WTC11 (cell line): ENCODE data around the gene AGPAT3. TPM values are rescaled to one million over a fixed set of nuclear protein-coding genes. Genes with fewer than 3 reads are reported as not detected.

Source experiments
- ELF4 ChIP-seq: sonication (generic); formaldehyde crosslinking; IDR thresholded peaks from 2 replicates; pipeline ENCODE4 v1.8.1; 2022; ENCODE audit warnings: low read depth, mild to moderate bottlenecking, moderate library complexity, missing genetic modification reagents
- FOXP1 ChIP-seq: sonication (generic); formaldehyde crosslinking; IDR thresholded peaks from 2 replicates; pipeline ENCODE4 v1.8.0; 2022; ENCODE audit warnings: missing genetic modification reagents, mild to moderate bottlenecking, moderate library complexity, borderline replicate concordance
- JUN ChIP-seq: sonication (generic); formaldehyde crosslinking; IDR thresholded peaks from 2 replicates; pipeline ENCODE4 v1.8.0; 2023; ENCODE audit warnings: mild to moderate bottlenecking, missing genetic modification reagents
- TCF7 ChIP-seq: sonication (generic); formaldehyde crosslinking; IDR thresholded peaks from 2 replicates; pipeline ENCODE4 v1.8.0; 2022; ENCODE audit warnings: mild to moderate bottlenecking, low read depth, missing genetic modification reagents, moderate library complexity
- TEAD1 ChIP-seq: sonication (generic); formaldehyde crosslinking; IDR thresholded peaks from 2 replicates; pipeline ENCODE4 v1.8.0; 2022; ENCODE audit warnings: mild to moderate bottlenecking, missing genetic modification reagents
- ZNF219 ChIP-seq: sonication (generic); formaldehyde crosslinking; IDR thresholded peaks from 2 replicates; pipeline ENCODE4 v1.8.0; 2023; ENCODE audit warnings: missing genetic modification reagents, mild to moderate bottlenecking, borderline replicate concordance
- ZNF232 ChIP-seq: sonication (generic); formaldehyde crosslinking; IDR thresholded peaks from 2 replicates; pipeline ENCODE4 v1.8.0; 2022; ENCODE audit warnings: mild to moderate bottlenecking, missing genetic modification reagents
- total RNA-seq: library from RNA; stranded (reverse); gene quantifications from 3 replicates; pipeline ENCODE4 v1.2.3, GENCODE V29; 2021
- TF ChIP-seq, protein P1 (sequence below): sonication (generic); formaldehyde crosslinking; IDR thresholded peaks from 2 replicates; pipeline ENCODE4 v1.8.0; 2023; ENCODE audit warnings: missing genetic modification reagents, mild to moderate bottlenecking, borderline replicate concordance
- TF ChIP-seq, protein P2 (sequence below): sonication (generic); formaldehyde crosslinking; IDR thresholded peaks from 2 replicates; pipeline ENCODE4 v1.8.0; 2022; ENCODE audit warnings: mild to moderate bottlenecking, missing genetic modification reagents
- TF ChIP-seq, protein P3 (sequence below): sonication (generic); formaldehyde crosslinking; IDR thresholded peaks from 2 replicates; pipeline ENCODE4 v1.8.1; 2023; ENCODE audit warnings: mild to moderate bottlenecking, missing genetic modification reagents, borderline replicate concordance
- TF ChIP-seq, protein P4 (sequence below): sonication (generic); formaldehyde crosslinking; IDR thresholded peaks from 2 replicates; pipeline ENCODE4 v1.8.1; 2022; ENCODE audit warnings: low read depth, missing genetic modification reagents, borderline replicate concordance
- TF ChIP-seq, protein P5 (sequence below): fragments of 250-450 bp; sonication (Bioruptor Pico); IDR thresholded peaks from 2 replicates; pipeline ENCODE4 v1.9.0; 2021; ENCODE audit warnings: mild to moderate bottlenecking
- TF ChIP-seq, protein P6 (sequence below): fragments of 250-450 bp; sonication (Bioruptor Pico); IDR thresholded peaks from 2 replicates; pipeline ENCODE4 v1.9.0; 2021; ENCODE audit warnings: moderate library complexity, mild to moderate bottlenecking, inconsistent platforms, borderline replicate concordance
- TF ChIP-seq, protein P7 (sequence below): sonication (generic); formaldehyde crosslinking; IDR thresholded peaks from 2 replicates; pipeline ENCODE4 v1.8.1; 2022; ENCODE audit warnings: mild to moderate bottlenecking, moderate library complexity, missing genetic modification reagents
- TF ChIP-seq, protein P8 (sequence below): fragments of 200-600 bp; IDR thresholded peaks from 2 replicates; pipeline ENCODE4 v1.8.0; 2022; ENCODE audit warnings: antibody characterized with exemption
- TF ChIP-seq, protein P9 (sequence below): sonication (generic); formaldehyde crosslinking; IDR thresholded peaks from 2 replicates; pipeline ENCODE4 v1.8.1; 2022; ENCODE audit warnings: missing genetic modification reagents, borderline replicate concordance

Gene AGPAT3
- total RNA-seq, 1 experiment from 2014 or later = 5.6 TPM

DNA sequence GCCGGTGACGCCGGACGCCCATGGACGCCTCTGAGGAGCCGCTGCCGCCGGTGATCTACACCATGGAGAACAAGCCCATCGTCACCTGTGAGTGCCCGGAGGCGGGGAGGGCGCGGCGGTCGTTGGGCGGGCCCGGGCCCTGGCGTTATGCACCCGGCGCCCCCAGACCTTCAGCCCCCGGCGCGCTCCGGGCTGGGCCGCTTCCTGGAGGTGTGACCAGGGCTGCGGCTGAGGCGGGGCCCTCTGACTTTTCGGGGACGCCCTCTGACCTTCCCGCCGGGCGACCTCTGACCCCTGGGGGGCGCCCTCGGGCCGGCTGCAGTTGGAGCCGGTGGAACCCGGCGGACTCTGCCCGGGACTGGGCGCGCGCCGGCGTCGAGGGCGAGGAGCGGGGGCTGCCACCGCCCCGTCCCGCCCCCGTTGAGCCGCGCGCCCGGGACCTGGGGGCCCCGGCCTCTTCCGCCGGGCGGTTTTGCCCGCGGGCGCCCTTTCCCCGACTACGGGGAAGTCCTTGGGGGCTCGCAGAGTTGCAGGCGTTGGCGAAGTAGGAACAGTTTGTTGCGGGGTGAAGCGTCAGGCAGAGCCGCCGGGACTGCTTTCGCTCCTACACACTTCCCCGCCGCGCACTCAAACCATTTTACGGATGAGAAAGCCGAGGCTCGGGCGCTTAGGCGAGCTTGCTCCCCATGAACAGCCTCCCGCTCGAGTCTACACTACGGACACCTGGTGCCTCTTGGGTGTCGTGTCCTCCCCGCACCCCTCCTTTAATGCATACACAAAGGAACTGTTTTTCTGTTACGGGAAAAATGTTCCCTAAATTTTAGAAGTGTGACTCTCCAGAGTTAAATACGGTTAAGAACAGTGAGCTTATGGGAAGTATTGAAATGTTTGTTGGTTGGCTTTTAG, 147.7 kb downstream of the AGPAT3 start (continued):
- TF ChIP-seq, protein P1, sequence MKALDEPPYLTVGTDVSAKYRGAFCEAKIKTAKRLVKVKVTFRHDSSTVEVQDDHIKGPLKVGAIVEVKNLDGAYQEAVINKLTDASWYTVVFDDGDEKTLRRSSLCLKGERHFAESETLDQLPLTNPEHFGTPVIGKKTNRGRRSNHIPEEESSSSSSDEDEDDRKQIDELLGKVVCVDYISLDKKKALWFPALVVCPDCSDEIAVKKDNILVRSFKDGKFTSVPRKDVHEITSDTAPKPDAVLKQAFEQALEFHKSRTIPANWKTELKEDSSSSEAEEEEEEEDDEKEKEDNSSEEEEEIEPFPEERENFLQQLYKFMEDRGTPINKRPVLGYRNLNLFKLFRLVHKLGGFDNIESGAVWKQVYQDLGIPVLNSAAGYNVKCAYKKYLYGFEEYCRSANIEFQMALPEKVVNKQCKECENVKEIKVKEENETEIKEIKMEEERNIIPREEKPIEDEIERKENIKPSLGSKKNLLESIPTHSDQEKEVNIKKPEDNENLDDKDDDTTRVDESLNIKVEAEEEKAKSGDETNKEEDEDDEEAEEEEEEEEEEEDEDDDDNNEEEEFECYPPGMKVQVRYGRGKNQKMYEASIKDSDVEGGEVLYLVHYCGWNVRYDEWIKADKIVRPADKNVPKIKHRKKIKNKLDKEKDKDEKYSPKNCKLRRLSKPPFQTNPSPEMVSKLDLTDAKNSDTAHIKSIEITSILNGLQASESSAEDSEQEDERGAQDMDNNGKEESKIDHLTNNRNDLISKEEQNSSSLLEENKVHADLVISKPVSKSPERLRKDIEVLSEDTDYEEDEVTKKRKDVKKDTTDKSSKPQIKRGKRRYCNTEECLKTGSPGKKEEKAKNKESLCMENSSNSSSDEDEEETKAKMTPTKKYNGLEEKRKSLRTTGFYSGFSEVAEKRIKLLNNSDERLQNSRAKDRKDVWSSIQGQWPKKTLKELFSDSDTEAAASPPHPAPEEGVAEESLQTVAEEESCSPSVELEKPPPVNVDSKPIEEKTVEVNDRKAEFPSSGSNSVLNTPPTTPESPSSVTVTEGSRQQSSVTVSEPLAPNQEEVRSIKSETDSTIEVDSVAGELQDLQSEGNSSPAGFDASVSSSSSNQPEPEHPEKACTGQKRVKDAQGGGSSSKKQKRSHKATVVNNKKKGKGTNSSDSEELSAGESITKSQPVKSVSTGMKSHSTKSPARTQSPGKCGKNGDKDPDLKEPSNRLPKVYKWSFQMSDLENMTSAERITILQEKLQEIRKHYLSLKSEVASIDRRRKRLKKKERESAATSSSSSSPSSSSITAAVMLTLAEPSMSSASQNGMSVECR = 0 out of 2 replicates have a peak, but pooled peaks have one; percentile 43
- TF ChIP-seq FOXP1 (CRISPR knock-in tag) (no peak), ZNF232 (no peak), TEAD1 (CRISPR knock-in tag) (no peak), TCF7 (CRISPR knock-in tag) (no peak), JUN (no peak), ELF4 (no peak), ZNF219 (CRISPR knock-in tag) (no peak)
- TF ChIP-seq, protein P2, sequence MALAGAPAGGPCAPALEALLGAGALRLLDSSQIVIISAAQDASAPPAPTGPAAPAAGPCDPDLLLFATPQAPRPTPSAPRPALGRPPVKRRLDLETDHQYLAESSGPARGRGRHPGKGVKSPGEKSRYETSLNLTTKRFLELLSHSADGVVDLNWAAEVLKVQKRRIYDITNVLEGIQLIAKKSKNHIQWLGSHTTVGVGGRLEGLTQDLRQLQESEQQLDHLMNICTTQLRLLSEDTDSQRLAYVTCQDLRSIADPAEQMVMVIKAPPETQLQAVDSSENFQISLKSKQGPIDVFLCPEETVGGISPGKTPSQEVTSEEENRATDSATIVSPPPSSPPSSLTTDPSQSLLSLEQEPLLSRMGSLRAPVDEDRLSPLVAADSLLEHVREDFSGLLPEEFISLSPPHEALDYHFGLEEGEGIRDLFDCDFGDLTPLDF (CRISPR knock-in tag) = no peak
- TF ChIP-seq, protein P3, sequence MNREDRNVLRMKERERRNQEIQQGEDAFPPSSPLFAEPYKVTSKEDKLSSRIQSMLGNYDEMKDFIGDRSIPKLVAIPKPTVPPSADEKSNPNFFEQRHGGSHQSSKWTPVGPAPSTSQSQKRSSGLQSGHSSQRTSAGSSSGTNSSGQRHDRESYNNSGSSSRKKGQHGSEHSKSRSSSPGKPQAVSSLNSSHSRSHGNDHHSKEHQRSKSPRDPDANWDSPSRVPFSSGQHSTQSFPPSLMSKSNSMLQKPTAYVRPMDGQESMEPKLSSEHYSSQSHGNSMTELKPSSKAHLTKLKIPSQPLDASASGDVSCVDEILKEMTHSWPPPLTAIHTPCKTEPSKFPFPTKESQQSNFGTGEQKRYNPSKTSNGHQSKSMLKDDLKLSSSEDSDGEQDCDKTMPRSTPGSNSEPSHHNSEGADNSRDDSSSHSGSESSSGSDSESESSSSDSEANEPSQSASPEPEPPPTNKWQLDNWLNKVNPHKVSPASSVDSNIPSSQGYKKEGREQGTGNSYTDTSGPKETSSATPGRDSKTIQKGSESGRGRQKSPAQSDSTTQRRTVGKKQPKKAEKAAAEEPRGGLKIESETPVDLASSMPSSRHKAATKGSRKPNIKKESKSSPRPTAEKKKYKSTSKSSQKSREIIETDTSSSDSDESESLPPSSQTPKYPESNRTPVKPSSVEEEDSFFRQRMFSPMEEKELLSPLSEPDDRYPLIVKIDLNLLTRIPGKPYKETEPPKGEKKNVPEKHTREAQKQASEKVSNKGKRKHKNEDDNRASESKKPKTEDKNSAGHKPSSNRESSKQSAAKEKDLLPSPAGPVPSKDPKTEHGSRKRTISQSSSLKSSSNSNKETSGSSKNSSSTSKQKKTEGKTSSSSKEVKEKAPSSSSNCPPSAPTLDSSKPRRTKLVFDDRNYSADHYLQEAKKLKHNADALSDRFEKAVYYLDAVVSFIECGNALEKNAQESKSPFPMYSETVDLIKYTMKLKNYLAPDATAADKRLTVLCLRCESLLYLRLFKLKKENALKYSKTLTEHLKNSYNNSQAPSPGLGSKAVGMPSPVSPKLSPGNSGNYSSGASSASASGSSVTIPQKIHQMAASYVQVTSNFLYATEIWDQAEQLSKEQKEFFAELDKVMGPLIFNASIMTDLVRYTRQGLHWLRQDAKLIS = no peak
- TF ChIP-seq, protein P4, sequence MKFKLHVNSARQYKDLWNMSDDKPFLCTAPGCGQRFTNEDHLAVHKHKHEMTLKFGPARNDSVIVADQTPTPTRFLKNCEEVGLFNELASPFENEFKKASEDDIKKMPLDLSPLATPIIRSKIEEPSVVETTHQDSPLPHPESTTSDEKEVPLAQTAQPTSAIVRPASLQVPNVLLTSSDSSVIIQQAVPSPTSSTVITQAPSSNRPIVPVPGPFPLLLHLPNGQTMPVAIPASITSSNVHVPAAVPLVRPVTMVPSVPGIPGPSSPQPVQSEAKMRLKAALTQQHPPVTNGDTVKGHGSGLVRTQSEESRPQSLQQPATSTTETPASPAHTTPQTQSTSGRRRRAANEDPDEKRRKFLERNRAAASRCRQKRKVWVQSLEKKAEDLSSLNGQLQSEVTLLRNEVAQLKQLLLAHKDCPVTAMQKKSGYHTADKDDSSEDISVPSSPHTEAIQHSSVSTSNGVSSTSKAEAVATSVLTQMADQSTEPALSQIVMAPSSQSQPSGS = no peak
- TF ChIP-seq, protein P5, sequence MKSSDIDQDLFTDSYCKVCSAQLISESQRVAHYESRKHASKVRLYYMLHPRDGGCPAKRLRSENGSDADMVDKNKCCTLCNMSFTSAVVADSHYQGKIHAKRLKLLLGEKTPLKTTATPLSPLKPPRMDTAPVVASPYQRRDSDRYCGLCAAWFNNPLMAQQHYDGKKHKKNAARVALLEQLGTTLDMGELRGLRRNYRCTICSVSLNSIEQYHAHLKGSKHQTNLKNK (CRISPR knock-in tag) = no peak
- TF ChIP-seq, protein P6, sequence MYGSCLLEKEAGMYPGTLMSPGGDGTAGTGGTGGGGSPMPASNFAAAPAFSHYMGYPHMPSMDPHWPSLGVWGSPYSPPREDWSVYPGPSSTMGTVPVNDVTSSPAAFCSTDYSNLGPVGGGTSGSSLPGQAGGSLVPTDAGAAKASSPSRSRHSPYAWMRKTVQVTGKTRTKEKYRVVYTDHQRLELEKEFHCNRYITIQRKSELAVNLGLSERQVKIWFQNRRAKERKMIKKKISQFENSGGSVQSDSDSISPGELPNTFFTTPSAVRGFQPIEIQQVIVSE (CRISPR knock-in tag) = no peak
- TF ChIP-seq, protein P7, sequence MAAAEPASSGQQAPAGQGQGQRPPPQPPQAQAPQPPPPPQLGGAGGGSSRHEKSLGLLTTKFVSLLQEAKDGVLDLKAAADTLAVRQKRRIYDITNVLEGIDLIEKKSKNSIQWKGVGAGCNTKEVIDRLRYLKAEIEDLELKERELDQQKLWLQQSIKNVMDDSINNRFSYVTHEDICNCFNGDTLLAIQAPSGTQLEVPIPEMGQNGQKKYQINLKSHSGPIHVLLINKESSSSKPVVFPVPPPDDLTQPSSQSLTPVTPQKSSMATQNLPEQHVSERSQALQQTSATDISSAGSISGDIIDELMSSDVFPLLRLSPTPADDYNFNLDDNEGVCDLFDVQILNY (CRISPR knock-in tag) = peak; percentile 53; the same call in 1 of the 2 replicates
- TF ChIP-seq, protein P8, sequence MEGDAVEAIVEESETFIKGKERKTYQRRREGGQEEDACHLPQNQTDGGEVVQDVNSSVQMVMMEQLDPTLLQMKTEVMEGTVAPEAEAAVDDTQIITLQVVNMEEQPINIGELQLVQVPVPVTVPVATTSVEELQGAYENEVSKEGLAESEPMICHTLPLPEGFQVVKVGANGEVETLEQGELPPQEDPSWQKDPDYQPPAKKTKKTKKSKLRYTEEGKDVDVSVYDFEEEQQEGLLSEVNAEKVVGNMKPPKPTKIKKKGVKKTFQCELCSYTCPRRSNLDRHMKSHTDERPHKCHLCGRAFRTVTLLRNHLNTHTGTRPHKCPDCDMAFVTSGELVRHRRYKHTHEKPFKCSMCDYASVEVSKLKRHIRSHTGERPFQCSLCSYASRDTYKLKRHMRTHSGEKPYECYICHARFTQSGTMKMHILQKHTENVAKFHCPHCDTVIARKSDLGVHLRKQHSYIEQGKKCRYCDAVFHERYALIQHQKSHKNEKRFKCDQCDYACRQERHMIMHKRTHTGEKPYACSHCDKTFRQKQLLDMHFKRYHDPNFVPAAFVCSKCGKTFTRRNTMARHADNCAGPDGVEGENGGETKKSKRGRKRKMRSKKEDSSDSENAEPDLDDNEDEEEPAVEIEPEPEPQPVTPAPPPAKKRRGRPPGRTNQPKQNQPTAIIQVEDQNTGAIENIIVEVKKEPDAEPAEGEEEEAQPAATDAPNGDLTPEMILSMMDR = peak; percentile 52; the same call in 1 of the 2 replicates
- TF ChIP-seq, protein P9, sequence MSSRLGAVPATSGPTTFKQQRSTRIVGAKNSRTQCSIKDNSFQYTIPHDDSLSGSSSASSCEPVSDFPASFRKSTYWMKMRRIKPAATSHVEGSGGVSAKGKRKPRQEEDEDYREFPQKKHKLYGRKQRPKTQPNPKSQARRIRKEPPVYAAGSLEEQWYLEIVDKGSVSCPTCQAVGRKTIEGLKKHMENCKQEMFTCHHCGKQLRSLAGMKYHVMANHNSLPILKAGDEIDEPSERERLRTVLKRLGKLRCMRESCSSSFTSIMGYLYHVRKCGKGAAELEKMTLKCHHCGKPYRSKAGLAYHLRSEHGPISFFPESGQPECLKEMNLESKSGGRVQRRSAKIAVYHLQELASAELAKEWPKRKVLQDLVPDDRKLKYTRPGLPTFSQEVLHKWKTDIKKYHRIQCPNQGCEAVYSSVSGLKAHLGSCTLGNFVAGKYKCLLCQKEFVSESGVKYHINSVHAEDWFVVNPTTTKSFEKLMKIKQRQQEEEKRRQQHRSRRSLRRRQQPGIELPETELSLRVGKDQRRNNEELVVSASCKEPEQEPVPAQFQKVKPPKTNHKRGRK = no peak
